Loucy (cell line): ENCODE measurements around the gene SH3RF1.

ENCODE experiments used
- CTCF ChIP-seq: fragments of 200-600 bp; sonication (generic); conservative IDR thresholded peaks from 2 replicates; pipeline ENCODE4 v1.5.1; 2014; ENCODE audit warnings: mild to moderate bottlenecking, antibody characterized with exemption, low read length
- EZH2phosphoT487 ChIP-seq: fragments of 200-600 bp; IDR thresholded peaks from 2 replicates; pipeline ENCODE4 v1.6.1; 2018; ENCODE audit warnings: antibody characterized with exemption, mild to moderate bottlenecking, moderate library complexity, borderline replicate concordance

- TF ChIP-seq CTCF (no peak), EZH2phosphoT487 (no peak)
These were observed 196.6 kb downstream of the SH3RF1 start for GRCh38 chr4:169074117-169074516.
